Measurements from ENCODE around the gene CFAP58.

Gene CFAP58

GRCh38 chr10:104488439-104488832 lies 134.8 kb downstream of the CFAP58 start:
- no peak for DNase-seq

- DNase-seq, result no peak
These were observed 138.8 kb downstream of the CFAP58 start for GRCh38 chr10:104492329-104492940.

GRCh38 chr10:104498347-104499081 lies 144.9 kb downstream of the CFAP58 start:
- DNase-seq, result no peak

GRCh38 chr10:104501449-104501848 lies 147.8 kb downstream of the CFAP58 start:
- no peak for DNase-seq

DNA sequence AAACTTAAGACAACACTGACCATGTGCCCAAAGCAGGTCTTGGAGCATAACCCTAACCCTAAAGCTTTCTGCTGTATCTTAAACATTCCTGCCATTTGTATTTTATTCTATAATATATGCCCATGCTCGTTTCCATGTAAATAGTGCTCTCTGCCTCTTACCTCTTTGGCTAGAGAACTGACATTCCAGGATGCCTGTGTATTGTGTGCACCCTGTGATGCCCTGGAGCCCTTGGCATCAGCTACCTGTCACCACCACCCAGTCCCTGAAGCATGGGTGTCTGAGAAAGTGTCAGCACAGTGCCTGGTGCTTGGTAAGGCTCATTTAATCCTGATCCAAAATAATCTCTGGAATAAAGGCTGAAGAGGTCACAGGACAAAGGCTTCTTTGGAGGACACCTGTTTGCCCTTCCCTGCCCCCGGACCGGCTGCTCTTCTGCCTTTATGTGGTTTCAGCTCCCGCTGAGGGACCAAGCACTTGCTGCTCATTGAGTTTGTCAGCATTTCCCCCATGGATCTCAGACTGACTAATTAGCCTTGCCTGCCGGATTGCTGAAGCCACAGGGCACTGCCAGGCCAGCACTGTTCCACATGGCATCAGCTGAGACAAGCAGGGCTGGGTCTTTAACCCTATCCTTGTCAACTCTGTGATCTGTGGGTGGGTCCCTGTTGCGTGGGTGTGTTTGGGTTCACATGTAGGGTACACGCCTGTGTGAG lies 148.4 kb downstream of the CFAP58 start:
- DNase-seq, result no peak

DNA sequence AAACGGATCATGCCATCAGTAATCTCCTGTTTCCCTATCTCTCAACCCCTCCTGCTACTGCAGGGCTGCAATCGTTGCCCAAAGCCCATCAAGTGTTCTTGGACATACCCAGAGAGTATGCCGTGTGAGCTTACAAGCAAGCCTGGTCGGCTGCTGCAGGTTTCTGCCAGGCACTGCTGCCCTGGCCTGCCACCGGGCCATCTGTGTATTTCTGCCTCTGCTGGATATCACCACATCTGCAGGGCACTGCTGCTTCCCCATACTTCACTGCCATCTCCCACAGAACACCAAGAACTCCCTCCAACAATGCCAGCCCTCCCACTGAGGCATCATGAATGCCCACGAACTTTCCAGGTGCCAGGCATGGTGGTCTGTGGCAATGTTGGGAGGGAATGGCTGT lies 149.3 kb downstream of the CFAP58 start:
- DNase-seq, result no peak
